GM19452 (cell line): ENCODE data around the gene MAPK1.
"Not testable (repeated sequence)": the region's sequence is repeated elsewhere in the genome, so short reads cannot be mapped to it uniquely, and the experiment has no call there.

Experiments
- ATAC-seq: cut with Tn5 transposase; IDR thresholded peaks from one replicate; pipeline ENCODE4 v1.9.1; 2021; ENCODE audit not compliant: unreplicated experiment

The MAPK1 gene

DNA sequence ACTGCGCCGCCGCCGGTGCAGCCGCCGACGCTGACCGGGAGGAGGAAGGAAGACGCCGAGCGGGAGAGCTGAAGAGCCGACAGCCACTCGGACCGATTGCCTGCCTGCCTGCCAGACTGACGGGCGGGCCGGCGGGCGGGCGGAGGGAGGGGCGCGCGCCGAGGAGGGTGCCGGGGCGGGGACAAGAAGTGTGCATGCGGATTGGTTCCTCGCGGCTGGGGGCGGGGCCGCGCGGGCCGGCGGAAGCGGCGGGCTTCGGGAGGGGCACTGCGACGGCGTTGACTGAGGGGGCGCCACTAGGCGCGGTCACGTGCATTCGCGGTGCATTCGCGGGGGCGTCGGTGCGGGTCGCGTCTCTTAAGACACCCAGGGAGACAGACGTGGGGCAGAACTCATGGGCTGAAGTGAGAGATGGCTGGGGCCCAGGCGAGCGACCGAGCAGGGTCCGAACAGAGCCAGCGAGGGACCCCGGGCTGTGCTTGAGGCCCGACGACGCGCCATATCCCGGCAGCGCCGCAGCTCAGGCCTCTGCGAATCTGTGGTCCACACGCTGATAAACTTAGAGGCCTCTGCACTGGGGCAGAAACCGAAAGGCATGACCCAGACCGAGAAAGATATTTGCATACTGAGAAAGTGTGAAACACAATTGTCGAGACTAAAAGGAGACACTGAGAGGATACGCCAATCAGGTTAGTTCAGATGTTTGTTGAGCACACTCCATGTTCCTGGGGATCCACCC is at the start of gene MAPK1:
Gene MAPK1 (minus strand): TSS at position 118 of the 739 bp plus-strand sequence. CDS start 205 bp downstream, outside the sequence.
- peak; percentile 77 for ATAC-seq

DNA sequence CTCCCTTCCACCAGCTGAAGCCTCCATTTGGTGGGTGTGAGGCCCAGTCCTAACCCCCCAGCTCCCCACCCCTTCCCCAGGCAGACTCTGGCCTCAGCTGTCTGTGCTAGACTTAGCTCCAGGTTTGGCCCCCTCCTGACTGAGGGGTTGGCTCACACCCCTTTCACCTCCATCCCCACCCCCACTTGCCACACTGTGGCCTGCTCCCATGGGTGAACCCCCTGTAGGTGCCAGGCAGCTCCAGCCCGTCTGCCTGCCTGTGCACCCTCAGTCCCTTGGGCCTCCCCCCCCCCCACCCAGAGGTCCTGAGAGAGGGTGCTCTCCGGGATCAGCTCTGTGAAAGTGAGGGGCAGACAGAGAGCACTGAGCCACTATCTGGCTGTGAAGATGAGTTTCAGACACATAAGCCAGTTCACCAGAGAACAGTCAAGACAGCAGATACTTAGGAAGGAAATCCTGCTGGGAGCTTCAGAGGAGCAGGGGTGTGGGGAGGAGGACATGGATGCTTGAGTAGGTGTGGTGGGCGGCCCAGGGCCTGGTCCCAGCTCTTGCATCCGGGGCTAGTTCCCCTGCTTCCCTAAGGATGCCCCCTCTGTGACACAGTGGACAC is 49.0 kb upstream of the MAPK1 start:
- ATAC-seq = no peak

DNA sequence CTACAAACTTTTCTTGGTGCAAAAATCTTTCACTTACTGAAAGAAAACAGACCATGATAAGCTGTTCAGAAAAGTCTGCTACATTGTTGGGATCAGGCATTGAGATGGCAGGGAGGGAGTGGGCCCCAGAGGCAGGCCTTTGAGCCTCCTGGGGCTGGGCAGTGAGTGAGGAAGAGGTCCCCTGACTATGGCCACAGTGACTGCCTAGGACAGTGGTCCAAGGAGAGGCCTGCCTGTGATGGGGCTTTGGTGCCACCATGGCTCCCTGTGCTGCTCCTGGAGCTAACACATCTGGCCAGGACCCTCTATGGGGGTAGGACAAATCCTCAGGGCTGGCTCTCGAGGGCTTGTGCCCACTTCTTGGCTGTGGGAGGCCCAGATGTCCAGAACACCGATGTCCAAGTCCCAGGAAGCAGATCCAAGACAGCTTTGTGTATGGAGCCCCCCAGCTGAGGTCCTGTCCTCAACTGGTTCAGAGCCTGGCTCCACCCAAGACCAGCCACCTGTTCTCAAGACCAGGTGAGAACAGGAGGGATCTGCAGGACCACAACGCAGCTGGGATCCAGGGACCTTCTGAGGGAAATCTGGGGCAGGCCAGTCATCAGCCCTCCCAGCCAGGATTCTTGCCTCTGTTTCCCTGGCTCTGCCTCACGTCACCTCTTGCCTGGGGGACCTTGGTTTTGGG is 48.3 kb upstream of the MAPK1 start:
- no peak for ATAC-seq

DNA sequence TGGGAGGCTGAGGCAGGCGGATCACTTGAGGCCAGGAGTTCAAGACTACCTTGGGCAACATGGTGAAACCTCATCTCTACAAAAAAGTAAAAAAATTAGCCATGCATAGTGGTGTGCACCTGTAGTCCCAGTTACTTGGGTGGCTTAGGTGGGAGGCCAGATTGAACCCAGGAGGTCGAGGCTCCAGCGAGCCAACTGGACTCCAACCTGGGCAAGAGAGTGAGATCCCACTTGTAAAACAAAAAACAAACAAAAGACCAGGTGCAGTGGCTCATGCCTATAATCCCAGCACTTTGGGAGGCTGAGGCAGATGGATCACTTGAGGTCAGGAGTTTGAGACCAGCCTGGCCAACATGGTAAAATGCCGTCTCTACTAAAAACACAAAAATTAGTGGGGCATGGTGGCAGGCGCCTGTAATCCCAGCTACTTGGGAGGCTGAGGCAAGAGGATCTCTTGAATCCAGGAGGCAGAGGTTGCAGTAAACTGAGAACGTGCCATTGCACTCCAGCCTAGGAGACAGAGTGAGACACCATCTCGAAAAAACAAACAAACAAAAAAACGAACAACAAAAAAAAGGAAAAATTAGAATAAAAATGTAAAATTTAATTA is 46.7 kb upstream of the MAPK1 start:
- not testable (repeated sequence) for ATAC-seq

DNA sequence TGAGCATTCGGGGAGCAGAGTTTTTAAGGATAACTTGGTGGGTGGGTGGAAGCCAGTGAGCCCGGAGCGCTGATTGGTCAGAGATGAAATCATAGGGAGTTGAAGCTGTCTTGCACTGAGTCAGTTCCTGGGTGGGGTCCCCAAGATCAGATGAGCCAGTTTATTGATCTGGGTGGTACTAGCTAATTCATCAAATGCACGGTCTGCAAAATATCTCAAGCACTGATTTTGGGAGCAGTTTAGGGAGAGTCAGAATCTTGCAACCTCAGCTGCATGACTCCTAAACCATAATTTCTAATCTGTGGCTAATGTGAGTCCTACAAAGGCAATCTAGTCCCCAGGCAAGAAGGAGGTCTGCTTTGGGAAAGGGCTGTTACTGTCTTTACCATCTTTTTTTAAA is 42.9 kb upstream of the MAPK1 start:
- ATAC-seq = not testable (repeated sequence)

DNA sequence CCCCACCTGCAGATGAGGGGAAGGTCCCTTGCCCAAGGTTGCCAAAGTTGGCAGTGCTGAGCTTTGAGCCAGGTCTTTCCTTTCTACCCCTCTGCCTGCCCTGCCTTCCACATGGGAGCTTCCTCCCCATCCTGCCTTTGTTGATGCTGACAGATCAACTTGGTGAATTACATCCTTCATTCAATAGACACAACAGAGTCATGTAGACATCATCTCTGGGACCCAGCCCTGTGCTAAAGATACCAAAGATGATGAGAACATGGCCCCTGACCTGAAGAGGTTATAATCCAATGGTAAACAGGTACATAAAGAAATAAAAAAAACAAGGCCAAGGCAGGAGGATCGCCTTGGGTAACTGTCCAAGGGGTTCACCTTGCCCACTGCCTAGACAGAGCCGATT is 42.4 kb upstream of the MAPK1 start:
- no peak for ATAC-seq

DNA sequence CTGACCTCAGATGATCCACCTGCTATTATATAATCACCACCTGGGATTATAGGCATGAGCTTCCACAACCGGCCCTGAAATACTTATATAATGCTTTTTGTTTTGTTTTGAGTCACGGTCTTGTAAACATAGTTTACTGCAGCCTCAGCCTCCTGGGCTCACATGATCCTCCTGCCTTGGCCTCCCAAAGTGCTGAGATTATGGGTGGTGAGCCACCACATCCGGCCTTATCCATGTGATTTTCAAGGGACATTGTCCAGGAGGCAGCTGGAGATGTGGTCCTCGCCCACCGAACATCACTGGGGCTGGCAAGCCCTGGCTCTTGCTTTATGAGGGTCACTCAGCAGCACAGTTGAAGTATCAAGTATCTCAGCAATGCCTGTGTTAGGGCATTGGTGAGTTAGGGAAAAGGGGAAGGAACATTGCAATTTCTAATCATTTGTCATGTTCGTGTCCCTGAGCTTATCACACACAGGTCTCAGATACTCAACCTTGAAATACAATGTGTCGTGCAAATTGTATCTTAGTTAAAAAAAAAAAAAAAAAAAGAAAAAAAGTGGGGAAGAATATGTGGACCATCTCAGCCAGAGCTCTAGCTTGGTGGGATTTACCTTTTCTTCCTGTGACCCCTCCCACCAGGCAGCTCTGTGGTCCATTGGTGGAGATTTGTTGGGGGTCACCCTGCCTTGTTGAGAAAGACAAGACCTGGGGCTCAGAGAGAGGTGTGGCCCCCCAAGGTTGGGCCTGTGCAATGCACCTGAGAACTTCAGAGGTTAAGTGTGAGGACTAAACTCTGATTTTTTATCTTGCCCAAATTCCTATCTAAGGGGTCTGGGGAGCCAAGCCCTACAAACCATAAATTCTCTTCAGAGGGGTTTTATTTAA is 40.4 kb upstream of the MAPK1 start:
- no peak for ATAC-seq

DNA sequence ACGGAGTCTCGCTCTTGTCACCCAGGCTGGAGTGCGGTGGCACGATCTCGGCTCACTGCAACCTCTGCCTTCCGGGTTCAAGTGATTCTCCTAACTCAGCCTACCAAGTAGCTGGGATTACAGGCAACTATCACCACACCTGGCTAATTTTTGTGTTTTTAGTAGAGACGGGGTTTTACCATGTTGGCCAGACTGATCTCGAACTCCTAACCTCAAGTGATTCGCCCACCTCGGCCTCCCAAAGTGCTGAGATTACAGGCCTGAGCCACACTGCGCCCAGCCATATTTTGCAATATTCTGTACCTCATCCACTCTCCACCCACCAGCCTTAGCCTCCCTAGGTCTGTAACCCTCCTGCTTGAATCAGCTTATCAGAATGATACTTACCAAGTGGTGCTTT is 37.8 kb upstream of the MAPK1 start:
- ATAC-seq = not testable (repeated sequence)

DNA sequence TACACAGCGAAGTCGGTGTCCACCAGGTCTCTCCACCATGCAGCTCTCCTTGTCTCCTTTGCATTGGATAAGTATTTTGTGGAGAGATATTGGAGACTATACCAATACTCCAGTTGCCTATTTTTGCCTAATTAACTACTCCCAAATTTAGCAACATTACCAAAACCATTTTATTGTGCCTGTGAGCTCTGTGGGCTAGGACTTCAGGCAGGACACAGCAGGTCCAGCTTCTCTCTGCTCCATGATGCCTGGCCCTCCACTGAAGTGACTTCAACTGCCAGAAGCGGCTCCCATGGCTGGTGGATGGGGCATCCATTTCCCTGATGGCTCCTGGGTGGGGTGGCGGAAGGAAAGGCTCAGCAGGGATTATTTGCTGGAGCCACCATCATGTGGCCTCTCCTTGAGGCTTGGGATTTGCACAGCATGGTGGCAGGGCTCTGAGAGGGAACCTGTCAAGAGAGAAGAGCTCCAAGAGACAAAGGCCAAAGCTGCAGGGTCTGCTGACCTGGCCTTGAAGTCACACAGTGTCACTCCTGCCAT is 36.9 kb upstream of the MAPK1 start:
- no peak for ATAC-seq

DNA sequence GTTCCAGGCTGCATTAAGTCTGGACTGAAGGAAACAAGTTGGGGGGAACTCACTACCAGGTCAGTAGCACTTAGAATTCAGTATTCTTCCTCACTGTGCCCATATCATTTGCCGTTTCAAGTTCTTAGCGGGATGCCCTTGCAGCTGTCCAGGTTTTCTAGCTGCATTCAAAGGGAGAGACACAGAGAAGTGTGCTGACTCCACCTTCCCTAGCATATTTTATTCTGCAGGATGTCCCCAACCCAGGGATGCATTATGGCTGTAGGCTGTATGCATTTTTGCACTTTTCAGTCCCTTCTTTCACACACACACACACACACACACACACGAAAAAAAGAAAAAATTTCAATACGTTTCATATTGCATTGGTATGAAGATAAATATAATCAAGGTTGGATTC is 35.8 kb upstream of the MAPK1 start:
- ATAC-seq = no peak

DNA sequence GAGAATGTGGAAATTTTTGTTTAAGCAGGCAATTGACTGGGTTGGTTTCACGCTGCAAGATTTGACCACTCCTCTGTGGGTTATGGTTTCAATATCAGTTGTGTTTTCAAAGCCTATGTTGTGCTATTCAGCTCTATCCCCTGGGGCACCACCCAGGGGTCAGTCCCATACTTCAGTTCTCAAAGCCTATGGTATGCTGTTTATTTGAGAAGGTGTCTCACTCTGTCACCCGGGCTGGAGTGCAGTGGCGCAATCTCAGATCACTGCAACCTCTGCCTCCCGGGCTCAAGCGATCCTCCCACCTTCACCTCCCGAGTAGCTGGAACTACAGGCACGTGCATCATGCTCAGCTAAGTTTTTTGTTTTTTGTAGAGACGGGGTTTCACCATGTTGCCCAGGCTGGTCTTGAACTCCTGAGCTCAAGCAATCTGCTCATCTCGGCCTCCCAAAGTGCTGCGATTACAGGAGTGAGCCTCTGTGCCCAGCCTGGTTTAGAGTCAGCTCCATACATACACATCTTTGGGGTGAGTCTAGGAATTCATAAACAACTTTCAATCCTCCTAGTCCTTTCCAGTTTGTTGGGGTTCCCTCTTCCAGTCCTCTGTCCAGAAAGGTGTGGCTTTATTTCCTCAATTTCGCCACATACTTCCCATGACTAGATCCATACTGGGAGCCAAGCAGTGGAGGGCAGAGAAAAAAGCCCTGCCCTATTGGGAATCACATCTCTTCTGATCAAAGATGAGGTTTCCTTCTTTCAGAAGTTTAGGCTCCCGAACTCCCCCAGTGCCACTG is 35.0 kb upstream of the MAPK1 start:
- ATAC-seq = no peak

DNA sequence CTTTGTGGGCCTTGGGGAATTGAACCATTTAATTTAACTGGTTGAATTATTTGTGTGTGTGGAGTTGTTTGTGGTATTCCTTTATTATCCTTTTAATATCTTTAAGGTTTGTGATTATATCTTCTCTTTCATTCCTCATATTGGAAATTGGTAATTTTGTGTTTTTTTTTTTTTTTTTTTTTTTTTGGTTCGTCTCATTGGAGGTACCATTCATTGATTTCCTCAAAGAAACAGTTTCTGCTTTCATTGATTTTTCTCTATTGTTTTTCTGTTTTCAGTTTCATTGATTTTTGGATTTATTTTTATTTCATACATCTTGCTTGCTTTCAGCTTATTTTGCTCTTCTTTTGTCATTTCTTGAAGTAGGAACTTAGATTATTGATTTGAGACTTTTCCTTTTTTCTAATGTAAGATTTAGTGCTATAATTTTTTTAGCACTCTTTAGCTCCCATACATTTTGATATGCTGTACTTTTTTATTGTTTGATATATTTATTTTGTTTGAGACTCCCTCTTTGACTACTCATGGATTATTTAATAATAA is 31.0 kb upstream of the MAPK1 start:
- no peak for ATAC-seq

DNA sequence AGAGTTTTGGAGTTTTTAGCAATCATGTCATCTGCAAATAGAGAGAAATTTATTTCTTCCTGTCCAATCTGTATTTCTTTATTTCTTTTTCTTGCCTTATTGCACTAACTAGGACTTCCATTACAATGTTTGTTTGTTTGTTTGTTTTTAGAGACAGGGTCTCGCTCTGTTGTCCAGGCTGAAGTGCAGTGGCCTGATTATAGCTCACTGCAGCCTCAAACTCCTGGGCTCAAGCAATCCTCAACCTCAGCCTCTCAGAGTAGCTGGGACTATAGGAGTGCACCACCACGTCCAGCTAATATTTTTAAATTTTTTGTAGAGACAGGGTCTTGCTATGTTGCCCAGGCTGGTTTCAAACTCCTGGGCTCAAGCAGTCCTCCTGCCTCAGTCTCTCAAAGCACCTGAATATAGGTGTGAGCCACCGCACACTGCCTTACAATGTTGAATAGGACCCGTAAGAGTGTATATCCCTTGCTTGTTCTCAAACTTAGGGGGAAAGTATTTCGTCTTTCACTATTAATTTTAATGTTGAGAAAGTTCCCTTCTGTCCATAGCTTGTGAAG is 29.6 kb upstream of the MAPK1 start:
- ATAC-seq = no peak

DNA sequence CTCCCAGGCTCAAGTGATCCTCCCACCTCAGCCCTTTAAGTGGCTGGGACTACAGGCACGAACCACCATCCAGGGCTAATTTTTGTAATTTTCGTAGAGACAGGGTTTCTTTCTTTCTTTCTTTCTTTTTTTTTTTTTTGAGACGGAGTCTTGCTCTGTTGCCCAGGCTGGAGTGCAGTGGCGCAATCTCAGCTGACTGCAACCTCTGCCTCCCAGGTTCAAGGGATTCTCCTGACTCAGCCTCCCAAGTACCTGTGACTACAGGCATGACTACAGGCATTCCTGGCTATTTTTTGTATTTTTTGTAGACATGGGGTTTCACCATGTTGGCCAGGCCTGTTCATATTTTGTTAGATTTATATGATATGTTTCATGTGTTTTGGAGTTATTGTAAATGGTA is 28.8 kb upstream of the MAPK1 start:
- not testable (repeated sequence) for ATAC-seq

DNA sequence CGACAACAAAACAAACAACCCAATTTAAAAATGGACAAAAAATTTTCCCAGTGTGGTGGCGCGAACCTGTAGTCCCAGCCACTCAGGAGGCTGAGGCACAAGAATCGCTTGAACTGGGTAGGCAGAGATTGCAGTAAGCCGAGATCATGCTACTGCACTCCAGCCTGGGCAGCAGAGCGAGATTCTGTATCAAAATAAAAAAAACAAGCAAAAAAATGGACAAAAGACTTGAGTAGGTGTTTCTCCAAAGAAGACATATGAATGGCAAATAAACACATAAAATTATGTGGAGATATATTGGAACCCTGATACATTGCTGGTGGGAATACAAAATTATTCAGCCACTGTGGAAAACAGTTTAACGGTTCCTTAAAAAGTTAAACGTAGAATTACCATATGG is 27.4 kb upstream of the MAPK1 start:
- no peak for ATAC-seq

DNA sequence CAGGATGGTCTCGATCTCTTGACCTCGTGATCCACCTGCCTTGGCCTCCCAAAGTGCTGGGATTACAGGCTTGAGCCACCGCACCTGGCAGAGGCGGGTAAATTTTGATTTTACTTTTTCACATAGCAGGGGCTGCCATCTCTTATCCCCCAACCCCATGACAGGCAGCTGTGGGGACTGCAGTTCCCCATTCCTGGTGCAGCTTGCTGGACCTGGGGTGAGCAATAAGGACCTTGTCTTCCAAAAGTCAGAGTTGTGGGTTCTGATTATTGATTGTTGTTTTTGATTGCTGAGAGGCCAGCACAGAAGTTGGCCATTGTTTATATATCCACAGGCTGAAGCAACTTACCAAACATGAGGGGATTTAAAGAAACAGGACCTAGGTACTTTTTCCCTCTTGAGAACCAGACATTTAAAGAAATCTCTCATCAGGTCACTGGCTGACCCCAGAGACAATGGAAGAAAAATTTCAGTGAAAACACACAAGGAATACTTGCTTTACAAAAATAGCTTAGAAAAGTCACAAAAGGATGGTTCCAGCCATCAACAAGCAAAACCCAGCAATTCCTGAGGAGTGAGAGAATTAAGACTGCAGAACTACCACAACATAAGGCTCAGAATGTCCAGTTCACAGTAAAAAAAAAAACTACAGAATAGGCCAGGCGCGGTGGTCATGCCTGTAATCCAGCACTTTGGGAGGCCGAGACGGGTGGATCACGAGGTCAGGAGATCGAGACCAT is 22.0 kb upstream of the MAPK1 start:
- ATAC-seq = no peak

DNA sequence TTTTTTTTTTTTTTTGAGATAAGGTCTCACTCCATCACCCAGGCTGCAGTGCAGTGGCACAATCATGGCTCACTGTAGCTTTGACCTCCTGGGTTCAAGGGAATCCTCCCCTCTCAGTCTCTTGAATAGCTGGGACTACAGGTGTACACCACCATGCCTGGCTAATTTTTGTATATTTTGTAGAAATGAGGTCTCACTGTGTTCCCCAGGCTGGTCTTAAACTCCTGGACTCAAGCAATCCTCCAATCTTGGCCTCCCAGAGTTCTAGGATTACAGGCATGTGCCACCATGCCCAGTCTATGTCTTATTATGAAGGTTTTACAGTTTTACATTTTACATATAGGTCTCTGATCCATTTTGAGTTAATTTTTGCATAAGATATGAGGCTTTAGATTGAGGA is 20.4 kb upstream of the MAPK1 start:
- ATAC-seq = no peak

DNA sequence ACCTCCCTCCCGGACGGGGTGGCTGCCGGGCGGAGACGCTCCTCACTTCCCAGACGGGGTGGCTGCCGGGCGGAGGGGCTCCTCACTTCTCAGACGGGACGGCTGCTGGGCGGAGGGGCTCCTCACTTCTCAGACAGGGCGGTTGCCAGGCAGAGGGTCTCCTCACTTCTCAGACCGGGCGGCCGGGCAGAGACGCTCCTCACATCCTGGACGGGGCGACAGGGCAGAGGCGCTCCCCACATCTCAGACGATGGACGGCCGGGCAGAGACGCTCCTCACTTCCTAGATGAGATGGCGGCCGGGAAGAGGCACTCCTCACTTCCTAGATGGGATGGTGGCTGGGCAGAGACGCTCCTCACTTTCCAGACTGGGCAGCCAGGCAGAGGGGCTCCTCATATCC is 16.5 kb upstream of the MAPK1 start:
- ATAC-seq = not testable (repeated sequence)
